Right atrium auricular region (tissue), 2 donors: Measurements from ENCODE around the gene ME1. TPM values are rescaled to one million over a fixed set of nuclear protein-coding genes. Genes with fewer than 3 reads are reported as not detected.
A peak's percentile ranks its signal among the peaks of the same experiment; 100 is the strongest.
"Not testable (repeated sequence)": the region's sequence is repeated elsewhere in the genome, so short reads cannot be mapped to it uniquely, and the experiment has no call there.

ENCODE experiments used
- DNase-seq: peaks from one replicate; pipeline ENCODE4 v3.0.0-alpha.2; 2019; ENCODE audit warnings: low spot score
- H3K27ac ChIP-seq, 2 donors: fragments of 200-600 bp; sonication (generic); 1 replicate in 1 of 2; 2 replicates in 1 of 2; pipeline ENCODE4 v1.5.1; 2016 to 2019
- H3K27me3 ChIP-seq, 2 donors: fragments of 200-600 bp; sonication (generic); one replicate each; pipeline versions ENCODE4 v1.5.1 to v1.6.0; 2017 to 2019
- H3K36me3 ChIP-seq: fragments of 200-600 bp; sonication (generic); one replicate; pipeline ENCODE4 v1.5.1; 2016
- H3K4me1 ChIP-seq, 2 donors: fragments of 200-600 bp; sonication (generic); one replicate each; pipeline versions ENCODE4 v1.5.1 to v1.6.0; 2017 to 2019
- H3K4me3 ChIP-seq, 2 donors: fragments of 200-600 bp; sonication (generic); 1 replicate in 1 of 2; 2 replicates in 1 of 2; pipeline ENCODE4 v1.5.1; 2017 to 2019; ENCODE audit warnings: mild to moderate bottlenecking in 1 of 2, moderate library complexity in 1 of 2
- H3K9me3 ChIP-seq, 2 donors: fragments of 200-600 bp; sonication (generic); one replicate each; pipeline ENCODE4 v1.5.1; 2019
- CTCF ChIP-seq, 2 donors: fragments of 200-600 bp; sonication (generic); IDR thresholded peaks; one replicate each; pipeline ENCODE4 v1.5.1; 2019; ENCODE audit warnings: antibody characterized with exemption in 2 of 2
- total RNA-seq, 2 donors: library from RNA; depleted of rRNA; stranded (reverse); fragments of >200 nt; gene quantifications; one replicate each; pipeline ENCODE4 v1.1.0, GENCODE V29; 2016

Gene ME1
- total RNA-seq, 2 donors from 2014 or later: 25.6 to 26.5 TPM

GRCh38 chr6:83192456-83192855, 238.4 kb downstream of the ME1 start:
- Histone ChIP-seq H3K36me3 (peaks cover 20% of the 10 kb centered on the region), H3K27ac (peak overlapping the region; percentile 91 to 93), H3K4me3 (peak overlapping the region; percentile 94 to 100), H3K9me3 (no peaks in the 10 kb centered on the region), H3K27me3 (no peaks in the 10 kb centered on the region), H3K4me1 (peaks cover 0 to 16% of the 10 kb centered on the region in 2 donors)
- no peak for DNase-seq
- TF ChIP-seq CTCF (IDR thresholded peaks at IDR 0.05): no peak

- H3K27me3 ChIP-seq, DNase-seq, H3K9me3 ChIP-seq: not testable (repeated sequence)
- Histone ChIP-seq H3K27ac (peak overlapping the region in 1 of 2 donors; percentile 91), H3K36me3 (peaks cover 16% of the 10 kb centered on the region), H3K4me1 (peaks cover 0 to 16% of the 10 kb centered on the region in 2 donors), H3K4me3 (peak overlapping the region; percentile 94 to 100)
Observed at GRCh38 chr6:83191974-83192373, 238.9 kb downstream of the ME1 start.

GRCh38 chr6:83190626-83191025, 240.2 kb downstream of the ME1 start:
- H3K4me1 ChIP-seq: peaks cover 0 to 16% of the 10 kb centered on the region in 2 donors
- no peaks in the 10 kb centered on the region for H3K27me3 ChIP-seq
- peaks cover 18% of the 10 kb centered on the region for H3K36me3 ChIP-seq
- TF ChIP-seq CTCF (IDR thresholded peaks at IDR 0.05): no peak
- H3K27ac ChIP-seq: no peak overlapping the region
- no peak overlapping the region for H3K4me3 ChIP-seq
- no peaks in the 10 kb centered on the region for H3K9me3 ChIP-seq
- DNase-seq: no peak

- no peaks in the 10 kb centered on the region for H3K9me3 ChIP-seq
- H3K27ac ChIP-seq: no peak overlapping the region
- H3K4me3 ChIP-seq: no peak overlapping the region
- no peak for TF ChIP-seq CTCF (IDR thresholded peaks at IDR 0.05)
- no peaks in the 10 kb centered on the region for H3K27me3 ChIP-seq
- H3K36me3 ChIP-seq: peaks cover 31% of the 10 kb centered on the region
- no peak for DNase-seq
- H3K4me1 ChIP-seq: peaks cover 0 to 11% of the 10 kb centered on the region in 2 donors
Observed at GRCh38 chr6:83188501-83188900, 242.3 kb downstream of the ME1 start.

GRCh38 chr6:83185096-83185495, 245.8 kb downstream of the ME1 start:
- Histone ChIP-seq H3K27me3 (no peaks in the 10 kb centered on the region), H3K4me3 (no peak overlapping the region), H3K27ac (no peak overlapping the region), H3K9me3 (no peaks in the 10 kb centered on the region), H3K36me3 (peaks cover 50% of the 10 kb centered on the region), H3K4me1 (peaks cover 0 to 17% of the 10 kb centered on the region in 2 donors)
- DNase-seq: no peak
- TF ChIP-seq CTCF (IDR thresholded peaks at IDR 0.05): no peak

- Histone ChIP-seq H3K9me3 (no peaks in the 10 kb centered on the region), H3K4me3 (no peak overlapping the region), H3K27me3 (no peaks in the 10 kb centered on the region), H3K36me3 (peaks cover 50% of the 10 kb centered on the region), H3K4me1 (peaks cover 0 to 17% of the 10 kb centered on the region in 2 donors), H3K27ac (peak overlapping the region in 1 of 2 donors; percentile 44)
- peak; percentile 63 for DNase-seq
- no peak for TF ChIP-seq CTCF (IDR thresholded peaks at IDR 0.05)
Observed at GRCh38 chr6:83183082-83183828, 247.6 kb downstream of the ME1 start.
